Astrocyte of the spinal cord (primary cell): ENCODE data around the gene DOCK2.
"Not testable (repeated sequence)": the region's sequence is repeated elsewhere in the genome, so short reads cannot be mapped to it uniquely, and the experiment has no call there.

Experiments used
- DNase-seq: peaks from one replicate; pipeline ENCODE4 v3.0.0; 2011; ENCODE audit warnings: low read depth, low spot score
- H3K4me3 ChIP-seq: 2 replicates; pipeline ENCODE4 v1.5.1; 2011; ENCODE audit warnings: low read depth, mild to moderate bottlenecking, low read length, moderate library complexity
- CTCF ChIP-seq: IDR thresholded peaks from 2 replicates; pipeline ENCODE4 v1.5.1; 2012; ENCODE audit warnings: low read depth, mild to moderate bottlenecking, low read length, inconsistent platforms
- in situ Hi-C: cut with HindIII; loops from 2 replicates; pipeline ENCODE4 v1.10.0; 2017; ENCODE audit warnings: low sequenced_read_pairs

DOCK2 gene

DNA sequence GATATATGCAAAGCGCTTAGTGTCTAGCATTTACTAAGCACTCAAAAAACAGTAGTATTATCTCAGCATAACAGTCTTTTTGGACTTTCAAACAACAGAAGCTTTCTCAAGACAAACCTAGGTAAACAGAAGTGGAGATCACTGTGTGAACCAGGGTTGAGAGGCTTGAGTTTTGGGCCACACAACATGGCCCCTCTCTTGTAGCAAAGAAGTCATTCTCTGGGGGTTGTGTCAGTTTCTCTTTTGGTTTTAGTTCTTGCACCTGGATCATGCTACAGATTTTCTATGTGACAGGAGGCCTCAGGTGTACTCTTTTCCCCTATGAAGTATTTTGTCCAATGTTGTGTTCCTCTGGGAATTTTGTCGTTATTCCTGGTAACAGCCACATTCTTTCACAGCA lies 313.3 kb downstream of the DOCK2 start:
- TF ChIP-seq CTCF = no peak
- in situ Hi-C loops = no loop called here
- DNase-seq = no peak
- H3K4me3 ChIP-seq = no peak overlapping the region

DNA sequence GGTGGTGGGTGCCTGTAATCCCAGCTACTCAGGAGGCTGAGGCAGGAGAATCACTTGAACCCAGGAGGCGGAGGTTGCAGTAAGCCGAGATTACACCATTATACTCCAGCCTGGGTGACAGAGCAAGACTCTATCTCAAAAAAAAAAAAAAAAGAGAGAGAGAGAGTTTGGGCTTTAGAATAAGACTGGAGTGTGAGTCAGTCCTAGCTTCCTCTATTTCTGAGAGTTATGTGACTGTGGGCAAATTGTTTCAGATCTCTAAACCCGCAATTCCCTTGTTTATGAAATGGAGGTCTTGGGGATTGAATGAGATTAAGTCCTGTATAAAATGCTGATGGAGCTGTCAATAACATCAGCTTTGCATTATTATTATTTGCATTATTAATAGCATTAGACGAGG lies 316.1 kb downstream of the DOCK2 start:
- peak; percentile 59 for DNase-seq

DNA sequence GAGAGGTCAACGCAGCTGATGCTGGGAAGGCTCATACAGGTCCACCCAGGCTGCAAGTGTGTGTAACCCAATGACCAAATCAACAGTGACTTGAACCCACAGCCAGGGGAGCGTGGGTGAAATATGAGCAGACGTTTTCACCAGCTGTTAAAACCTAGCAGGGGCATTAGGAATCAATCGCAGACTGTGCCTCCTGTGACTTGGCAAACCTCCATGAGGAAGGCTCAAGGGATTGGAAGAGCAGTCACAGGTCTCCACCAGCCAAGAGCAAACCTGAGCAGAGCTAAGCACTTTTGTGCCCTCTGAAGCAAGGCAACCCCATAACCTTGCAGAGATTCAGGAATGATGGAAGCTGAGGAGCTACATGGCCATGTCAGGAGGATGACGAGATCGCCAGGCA lies 317.7 kb downstream of the DOCK2 start:
- H3K4me3 ChIP-seq = no peak overlapping the region
- no peak for DNase-seq
- no peak for TF ChIP-seq CTCF
- in situ Hi-C loops = no loop called here

More for the DNA sequence above, 316.1 kb downstream of the DOCK2 start:
- in situ Hi-C loops, H3K4me3 ChIP-seq: not testable (repeated sequence)

GRCh38 chr5:169956126-169956525 lies 319.1 kb downstream of the DOCK2 start:
- DNase-seq = no peak

GRCh38 chr5:169956756-169957155 lies 319.7 kb downstream of the DOCK2 start:
- in situ Hi-C loops = no loop called here
- H3K4me3 ChIP-seq = no peak overlapping the region
- DNase-seq = no peak
- no peak for TF ChIP-seq CTCF

More at GRCh38 chr5:169956126-169956525, 319.1 kb downstream of the DOCK2 start:
- H3K4me3 ChIP-seq = no peak overlapping the region
- no peak for TF ChIP-seq CTCF
- in situ Hi-C loops = no loop called here

DNA sequence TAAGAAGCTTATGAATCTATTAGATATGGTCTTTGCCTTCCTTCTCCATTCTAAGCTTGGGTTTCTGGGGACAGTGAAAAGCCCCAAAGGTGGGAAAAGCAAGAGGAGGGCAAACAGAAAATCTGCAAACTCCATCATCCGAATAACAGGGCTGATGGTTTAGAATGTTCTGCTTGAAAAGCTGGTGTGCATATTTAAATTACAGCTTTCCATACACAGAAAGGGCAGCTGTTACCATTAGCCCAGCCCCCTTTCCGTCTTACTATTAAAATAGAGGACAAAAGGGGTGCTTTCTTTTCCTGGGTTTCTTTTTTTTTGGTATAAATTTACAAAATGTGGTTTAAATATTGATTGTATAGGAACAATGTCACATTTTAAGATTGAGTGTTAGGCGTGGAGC lies 321.2 kb downstream of the DOCK2 start:
- in situ Hi-C loops = no loop called here
- no peak for DNase-seq
- no peak overlapping the region for H3K4me3 ChIP-seq
- TF ChIP-seq CTCF = no peak

- no peak for TF ChIP-seq CTCF
- H3K4me3 ChIP-seq = no peak overlapping the region
- in situ Hi-C loops = no loop called here
- no peak for DNase-seq
Observed at GRCh38 chr5:169960659-169961058, 323.6 kb downstream of the DOCK2 start.
